ENCODE data around the gene DNAJC4.

GRCh38 chr11:64229090-64229743, 1.1 kb upstream of the DNAJC4 start:
- TF ChIP-seq GATA2 (IDR thresholded peaks at IDR 0.05; ENCODE audit: low read depth, low read length) (no peak), GATA3 (IDR thresholded peaks at IDR 0.05; ENCODE audit: low read depth, low read length) (no peak)

All from SH-SY5Y (cell line).